ENCODE data around the gene C22orf39.

The C22orf39 gene, protein sequence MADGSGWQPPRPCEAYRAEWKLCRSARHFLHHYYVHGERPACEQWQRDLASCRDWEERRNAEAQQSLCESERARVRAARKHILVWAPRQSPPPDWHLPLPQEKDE

DNA sequence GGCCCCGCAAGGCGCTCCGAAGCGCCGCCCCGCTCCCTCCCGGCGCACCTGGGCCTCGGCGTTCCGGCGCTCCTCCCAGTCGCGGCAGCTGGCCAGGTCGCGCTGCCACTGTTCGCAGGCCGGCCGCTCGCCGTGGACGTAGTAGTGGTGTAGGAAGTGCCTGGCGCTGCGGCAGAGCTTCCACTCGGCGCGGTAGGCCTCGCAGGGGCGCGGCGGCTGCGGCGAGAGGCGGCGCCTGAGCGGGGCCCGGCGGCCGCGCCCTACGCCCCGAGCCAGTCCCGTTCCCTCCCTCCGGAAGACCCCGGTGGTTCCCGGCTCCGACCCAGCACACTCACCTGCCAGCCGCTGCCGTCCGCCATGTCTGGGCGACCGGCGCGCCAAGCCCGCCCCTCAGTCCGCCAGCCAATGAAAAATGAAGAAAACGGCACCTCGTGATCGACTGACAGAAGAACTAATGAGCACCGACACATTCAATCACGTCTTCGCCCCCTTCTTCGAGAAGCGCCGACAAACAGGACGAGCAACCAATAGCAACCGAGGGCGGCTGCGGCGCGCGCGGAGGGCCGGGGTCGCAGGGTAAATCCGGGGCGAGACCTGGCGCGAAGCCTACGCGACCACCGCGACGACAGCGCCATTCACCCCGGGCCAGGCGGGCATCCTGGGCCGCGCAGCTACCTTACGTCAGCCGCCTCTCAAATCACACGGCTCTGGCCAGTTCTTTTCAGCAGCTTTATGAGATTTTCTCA, at the start of gene C22orf39:
TSS of gene C22orf39 (minus strand) at position 382 of the 746 bp plus-strand sequence. CDS start at position 359, 23 bp downstream.
- DNase-seq = peak; percentile 73

DNA sequence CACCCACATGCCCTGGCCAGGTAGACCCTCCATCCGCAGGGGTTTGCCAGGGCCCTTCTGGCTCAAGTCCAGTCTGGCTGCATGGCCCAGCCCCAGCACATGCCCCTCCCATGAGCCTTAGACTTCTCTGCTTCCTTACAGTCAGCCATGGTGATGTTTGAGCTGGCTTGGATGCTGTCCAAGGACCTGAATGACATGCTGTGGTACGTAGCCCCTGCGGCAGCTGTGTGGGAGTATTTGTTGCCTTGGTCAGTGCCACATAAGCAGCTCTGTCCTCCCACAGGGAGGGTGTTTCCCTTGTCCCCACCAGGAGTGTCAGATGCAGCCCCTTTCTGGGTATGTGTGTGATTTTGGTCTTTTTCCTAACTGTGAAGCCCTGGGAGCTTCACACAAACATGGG, 49.7 kb upstream of the C22orf39 start:
- no peak for DNase-seq

DNA sequence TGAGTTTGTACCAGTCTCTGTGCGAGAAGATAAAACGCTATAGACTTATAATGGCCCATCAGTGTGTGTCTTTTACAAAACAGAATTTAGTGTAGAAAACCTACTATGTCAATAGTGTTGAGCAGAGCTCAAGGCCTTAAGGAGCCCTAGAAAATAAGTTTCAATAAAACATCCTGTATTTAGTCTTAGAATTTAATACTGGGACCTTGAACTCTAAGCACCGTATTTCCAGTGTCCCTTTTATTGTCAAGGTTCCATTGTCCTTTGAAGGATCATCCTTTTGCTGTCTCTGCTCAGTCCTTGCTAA, 48.8 kb upstream of the C22orf39 start:
- no peak for DNase-seq

DNA sequence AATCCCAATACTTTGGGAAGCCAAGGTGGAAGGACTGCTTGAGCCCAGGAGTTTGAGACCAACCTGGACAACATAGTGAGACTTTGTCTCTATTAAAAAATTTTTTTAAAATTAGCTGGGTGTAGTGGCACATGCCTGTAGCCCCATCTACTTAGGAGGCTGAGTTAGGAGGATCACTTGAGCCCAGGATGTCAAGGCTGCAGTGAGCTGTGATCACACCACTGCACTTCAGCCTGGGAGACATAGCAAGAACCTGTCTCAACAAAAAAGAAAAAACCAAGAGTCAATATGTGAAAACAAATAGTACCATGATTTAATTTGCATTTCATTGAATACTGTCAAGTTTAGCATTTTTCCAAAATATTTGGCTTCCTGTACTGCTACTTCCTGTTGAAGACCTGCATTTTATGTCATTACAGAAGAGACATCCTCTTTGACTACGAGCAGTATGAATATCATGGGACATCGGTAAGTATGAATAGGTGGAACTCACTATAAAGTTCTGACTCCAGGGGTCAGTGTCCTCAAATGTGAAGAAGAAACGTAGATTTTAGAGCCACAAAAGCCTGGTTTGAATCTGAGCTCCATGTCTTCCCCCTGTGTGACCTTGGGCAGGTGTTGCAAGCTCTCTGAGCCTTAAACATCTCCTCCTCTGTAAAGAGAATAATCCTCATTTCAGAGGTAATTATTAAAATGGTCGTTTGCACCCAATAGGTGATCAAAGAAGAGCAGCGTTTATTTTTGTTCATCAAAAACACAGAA, 48.2 kb upstream of the C22orf39 start:
- DNase-seq = no peak

DNA sequence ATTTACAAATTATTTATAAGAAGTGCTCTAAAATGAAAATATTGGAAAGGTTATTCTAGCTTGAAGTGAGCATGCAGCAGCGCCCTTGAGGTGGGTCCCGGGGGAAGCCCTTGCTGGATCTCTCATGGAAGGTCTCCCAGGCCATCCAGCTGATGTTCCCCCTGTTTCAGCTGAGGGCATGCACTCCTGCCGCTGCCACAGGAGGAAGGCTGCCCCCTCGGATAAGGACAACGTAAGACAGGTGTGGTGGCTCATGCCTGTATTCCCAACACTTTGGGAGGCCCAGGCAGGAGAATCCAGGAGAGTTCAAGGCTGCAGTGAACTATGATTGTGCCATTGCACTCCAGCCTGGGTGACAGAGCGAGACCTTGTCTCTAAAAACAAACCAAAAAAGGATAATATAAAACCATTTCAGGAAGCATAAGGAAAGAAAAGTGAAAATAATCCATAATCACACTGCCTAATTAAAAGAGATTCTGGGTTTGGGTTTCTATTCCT, 47.2 kb upstream of the C22orf39 start:
- DNase-seq = no peak

DNA sequence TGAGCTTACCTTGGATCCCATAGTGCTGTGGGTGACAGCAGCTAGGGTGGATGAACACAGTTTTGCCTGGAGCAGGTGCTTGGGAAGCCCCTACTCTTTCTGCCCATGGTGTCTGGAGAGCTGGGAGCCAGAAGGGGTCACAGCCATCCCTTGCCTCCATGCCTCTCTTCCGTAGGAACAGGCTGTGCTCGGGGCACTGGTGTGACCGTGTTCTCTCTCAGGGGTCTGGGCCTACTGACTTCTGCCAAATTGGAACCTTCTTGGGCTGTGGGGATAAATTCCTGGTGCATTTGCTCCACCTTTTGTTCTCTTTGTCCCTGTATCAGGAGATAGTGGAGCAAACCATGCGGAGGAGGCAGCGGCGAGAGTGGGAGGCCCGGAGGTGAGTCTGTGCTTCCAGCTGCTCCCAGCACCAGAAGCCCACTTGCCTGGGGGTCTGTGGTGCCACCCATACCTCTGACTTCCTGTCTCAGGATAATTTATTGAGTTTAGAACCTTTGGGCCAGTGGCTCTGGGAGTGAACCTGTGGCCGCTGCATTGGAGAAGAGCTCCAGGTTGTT, 46.6 kb upstream of the C22orf39 start:
- DNase-seq = no peak

DNA sequence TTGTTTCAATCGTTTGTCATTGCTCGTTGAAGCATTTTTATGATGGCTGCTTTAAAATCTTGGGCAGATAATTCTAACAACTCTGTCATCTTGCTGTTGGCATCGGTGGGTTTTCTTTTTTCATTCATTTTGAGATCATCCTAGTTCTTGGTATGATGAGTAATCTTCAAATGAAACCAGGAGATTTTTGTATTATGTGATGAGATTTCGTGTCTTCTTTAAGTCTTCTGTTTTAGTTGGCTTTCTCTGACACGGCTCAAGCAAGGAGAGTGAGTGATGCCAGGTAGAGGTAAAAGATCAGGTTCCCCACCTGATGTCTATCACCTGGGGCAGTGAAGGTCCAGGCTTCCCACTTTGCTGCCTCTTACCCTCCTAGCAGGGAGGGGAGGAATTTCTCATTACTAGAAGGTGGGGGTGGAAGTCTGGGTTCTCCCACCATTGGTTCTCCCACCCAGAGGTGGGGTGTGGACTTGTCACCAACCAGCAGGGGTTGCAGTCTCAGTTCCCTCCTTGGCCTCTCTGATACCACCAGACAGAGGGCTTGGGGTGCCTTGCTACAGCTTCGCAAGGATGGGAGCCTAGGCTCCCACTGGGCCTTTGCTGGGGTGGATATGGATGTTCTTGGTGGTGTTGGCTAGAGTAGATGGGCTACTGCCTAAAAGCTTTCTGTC, 45.1 kb upstream of the C22orf39 start:
- no peak for DNase-seq

DNA sequence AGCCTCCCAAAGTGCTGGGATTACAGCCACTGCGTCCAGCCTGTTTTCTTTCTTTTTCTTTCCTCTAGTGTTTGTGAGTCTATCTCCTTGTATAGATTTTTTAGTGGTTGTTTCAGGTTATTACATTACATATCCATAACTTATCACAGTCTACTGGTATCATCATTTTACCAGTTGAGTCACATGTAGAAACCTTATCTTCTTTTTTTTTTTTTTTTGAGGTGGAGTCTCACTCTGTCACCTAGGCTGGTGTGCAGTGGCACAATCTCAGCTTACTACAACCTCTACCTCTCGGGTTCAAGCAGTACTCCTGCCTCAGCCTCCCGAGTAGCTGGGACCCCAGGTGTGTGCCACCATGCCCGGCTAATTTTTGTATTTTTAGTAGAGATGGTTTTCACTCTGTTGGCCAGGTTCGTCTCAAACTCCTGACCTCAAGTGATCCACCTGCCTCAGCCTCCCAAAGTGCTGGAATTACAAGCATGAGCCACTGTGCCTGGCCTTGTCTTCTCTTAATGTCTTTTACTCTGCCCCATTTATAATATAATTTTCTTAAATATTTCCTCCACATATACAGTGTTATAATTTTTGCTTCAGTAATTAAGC, 43.2 kb upstream of the C22orf39 start:
- DNase-seq = no peak

DNA sequence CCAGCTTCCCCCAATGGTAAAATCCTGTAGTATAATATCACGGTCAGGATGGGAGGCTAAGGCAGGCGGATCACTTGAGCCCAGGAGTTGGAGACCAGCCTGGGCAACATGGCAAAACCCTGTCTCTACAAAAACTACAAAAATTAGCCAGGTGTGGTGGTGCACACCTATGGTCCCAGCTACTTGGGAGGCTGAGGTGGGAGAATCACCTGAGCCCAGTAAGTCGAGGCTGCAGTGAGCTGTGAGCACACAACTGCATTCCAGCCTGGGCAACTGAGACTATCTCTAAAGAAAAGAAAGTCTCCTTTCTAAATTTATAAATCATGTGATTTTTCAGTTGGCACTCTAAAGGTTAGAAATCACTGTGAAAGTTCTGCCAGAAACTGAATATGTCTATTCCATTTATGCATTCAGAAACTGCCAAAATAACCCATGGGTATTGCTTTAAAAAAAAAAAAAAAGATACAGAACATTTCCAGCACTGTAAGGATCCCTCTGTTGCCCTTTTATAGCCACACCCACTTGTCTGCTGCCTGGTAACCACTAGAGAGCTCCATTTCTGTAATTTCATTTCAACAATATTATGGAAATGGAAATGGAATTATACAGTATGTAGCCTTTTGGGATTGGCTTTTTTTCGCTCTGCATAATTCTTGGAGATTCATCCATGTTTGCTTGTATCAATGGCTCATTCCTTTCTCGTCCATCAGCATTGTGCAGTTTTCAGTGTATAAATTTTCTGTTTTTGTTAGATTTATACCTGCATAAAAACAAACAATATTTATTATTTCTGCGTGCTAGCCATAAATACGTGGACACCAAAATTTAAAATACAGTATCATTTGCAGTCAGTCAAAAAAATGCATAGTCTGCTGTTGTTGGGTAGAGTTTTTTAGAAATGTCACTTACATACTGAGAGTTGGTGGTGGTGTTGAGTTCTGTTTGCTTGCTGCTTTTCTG, 41.7 kb upstream of the C22orf39 start:
- no peak for DNase-seq

DNA sequence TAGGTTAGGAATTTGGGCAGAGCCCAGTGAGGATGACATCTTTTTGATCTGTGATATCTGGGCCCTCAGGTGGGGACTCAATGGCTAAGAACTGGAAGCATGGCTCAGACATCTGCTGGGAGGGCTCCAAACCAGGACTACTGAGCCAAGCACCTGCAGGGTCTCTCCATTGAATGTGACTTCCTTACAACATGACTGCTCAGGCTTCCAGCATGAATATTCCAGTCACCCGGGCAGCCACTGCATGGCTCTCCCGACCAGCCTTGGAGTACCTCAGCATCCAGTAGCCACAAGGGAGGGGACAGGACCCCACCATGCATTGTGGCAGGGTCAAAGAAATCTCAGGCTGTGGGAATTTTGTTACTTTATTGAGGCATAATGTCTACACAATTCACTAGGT, 40.8 kb upstream of the C22orf39 start:
- no peak for DNase-seq

DNA sequence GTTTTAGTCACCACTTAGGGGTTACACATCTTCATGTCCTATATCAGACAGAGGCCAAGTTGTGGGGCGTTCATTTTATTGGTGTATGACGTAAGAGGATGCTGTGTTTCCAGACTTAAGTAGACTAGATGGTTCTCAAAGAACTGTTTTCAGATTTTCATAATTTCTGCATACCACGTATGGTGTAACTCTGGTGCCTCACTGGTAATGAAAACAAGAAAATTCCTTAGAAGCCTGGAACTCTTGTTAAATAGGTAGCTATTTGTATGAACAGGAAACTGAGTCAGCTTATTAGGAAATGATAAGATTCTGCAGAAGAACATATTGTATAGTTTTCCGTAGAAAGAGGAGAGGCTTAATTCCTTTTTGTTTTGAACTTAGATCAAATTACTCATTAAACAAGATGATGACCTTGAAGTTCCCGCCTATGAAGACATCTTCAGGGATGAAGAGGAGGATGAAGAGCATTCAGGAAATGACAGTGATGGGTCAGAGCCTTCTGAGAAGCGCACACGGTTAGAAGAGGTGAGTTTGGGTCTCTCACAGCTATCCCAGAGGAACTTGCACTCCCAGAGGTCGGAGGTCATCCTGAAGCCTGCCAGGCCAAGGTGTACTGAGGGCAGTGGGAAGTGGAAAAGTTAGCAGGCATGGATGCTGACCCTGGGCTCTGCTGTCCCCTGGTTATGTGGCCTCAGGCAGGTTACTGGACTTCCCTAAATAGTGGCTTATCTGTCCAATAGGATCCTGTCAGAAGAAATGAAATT, 36.2 kb upstream of the C22orf39 start:
- no peak for DNase-seq

DNA sequence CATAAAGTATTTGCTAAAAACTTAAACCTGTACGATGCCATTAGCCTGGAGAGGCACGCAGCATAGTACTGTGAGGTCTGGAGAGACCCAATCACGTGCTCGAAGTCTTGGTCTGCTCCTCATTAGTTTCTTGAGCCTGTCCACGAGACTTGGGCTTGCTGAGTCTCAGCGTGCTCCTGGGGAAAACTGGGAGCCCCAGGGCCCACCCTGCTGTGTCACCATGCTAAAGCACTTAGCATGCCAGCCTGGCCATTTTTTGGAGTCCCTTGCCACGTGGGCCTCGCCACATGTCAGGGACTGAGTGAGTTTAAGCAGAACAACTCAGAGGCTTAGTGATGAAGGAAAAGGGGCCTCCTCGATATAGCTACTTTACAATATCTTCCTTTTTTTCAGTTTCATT, 34.8 kb upstream of the C22orf39 start:
- no peak for DNase-seq

DNA sequence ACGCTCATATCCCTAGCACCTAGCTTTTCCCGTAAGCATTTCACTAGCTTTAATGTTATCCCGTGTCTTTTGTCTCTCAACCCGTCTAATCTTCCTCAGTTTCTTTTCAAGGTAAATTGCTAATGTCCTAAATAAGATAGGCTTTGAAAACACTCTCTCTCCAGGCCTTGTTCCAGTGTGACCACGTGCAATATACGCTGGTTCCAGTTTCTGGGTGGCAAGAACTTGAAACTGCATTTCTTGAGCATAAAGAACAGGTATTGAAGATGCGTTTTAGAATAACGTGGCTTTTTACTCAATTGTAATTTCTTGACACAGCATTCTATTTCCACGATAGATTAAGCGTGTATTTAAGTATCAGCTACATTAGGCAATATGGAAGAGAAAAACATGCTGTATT, 33.3 kb upstream of the C22orf39 start:
- no peak for DNase-seq

DNA sequence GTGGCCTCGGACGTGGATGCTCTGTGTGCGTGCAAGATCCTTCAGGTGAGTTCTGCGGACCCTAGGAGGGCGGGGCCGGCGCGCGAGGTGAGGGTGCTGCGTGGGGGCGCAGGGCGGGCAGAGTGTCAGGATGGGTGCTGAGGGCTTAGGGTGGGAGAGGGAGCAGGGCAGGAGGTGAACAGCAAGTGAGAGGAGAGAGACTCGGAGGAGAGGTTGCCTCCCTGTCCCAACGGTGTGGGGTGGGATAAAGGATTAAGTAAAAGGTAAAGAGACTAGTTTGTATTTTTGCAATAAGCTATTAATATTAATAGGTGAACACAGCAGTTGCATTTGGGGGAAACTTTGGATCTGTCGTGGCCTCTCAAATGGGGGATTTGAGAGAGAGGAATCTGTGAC, 32.7 kb upstream of the C22orf39 start:
- no peak for DNase-seq

DNA sequence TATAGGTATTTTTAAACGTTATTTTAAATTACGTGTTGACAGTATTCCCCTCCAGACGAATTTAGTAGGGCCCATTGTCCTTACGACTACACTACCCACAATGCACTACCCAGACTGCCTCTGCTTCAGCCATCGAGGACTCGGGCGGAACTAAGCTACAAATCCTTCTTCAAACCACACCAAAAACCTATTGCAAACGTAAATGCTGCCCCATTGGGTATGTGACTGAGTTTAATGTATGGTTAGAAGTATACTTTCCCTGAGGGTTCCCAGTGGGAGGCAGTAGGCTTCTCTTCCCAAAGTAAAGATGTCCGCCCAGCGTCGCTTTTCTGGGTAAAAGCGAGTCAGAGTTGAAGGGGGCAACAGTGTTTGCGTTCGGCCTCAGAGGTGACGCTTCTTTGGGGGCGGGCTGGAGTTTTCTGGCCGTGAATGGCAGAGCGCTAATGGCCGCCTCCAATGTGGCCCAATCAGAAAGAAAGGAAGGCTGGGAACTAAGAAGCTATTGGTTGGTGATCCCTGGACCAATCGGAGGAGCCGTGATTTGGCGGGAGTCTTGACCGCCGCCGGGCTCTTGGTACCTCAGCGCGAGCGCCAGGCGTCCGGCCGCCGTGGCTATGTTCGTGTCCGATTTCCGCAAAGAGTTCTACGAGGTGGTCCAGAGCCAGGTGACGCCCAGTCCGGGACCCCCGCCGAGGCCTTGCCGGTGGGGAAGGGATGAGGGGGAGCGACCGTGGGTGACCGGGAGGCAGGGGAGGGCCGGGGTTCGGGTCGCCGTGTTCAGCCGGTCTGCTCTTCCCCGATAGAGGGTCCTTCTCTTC, 32.1 kb upstream of the C22orf39 start, which contains the start of gene CDC45:
TSS of gene CDC45 (plus strand) at position 566 of the 818 bp plus-strand sequence. CDS start at position 615, 49 bp downstream.
- DNase-seq = peak; percentile 83

DNA sequence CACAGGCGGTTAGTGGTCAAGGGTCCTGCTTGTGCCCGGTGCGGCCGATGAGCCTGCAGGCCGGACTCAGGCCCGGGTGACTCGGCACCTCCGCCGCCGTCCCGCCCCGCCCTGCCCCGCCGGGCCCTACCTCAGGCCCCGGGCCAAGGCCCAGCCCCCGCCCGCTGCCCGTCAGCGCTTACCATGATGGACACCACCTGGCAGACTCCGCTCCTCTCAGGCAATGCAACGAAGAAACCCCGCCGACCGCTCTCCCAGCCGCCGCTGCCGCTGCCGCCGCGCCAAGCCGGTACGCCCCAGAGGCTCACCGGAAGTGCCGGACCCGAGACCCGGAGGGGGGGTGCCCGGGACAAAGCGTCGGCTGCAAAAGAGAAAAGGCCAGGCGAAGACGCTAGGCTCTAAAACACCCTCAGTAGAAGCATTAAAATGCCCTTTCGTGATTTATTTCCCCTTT, 31.4 kb upstream of the C22orf39 start, which contains the start of gene UFD1:
TSS of gene UFD1 (minus strand) at position 293 of the 454 bp plus-strand sequence. CDS start at position 185, 108 bp downstream.
- no peak for DNase-seq

DNA sequence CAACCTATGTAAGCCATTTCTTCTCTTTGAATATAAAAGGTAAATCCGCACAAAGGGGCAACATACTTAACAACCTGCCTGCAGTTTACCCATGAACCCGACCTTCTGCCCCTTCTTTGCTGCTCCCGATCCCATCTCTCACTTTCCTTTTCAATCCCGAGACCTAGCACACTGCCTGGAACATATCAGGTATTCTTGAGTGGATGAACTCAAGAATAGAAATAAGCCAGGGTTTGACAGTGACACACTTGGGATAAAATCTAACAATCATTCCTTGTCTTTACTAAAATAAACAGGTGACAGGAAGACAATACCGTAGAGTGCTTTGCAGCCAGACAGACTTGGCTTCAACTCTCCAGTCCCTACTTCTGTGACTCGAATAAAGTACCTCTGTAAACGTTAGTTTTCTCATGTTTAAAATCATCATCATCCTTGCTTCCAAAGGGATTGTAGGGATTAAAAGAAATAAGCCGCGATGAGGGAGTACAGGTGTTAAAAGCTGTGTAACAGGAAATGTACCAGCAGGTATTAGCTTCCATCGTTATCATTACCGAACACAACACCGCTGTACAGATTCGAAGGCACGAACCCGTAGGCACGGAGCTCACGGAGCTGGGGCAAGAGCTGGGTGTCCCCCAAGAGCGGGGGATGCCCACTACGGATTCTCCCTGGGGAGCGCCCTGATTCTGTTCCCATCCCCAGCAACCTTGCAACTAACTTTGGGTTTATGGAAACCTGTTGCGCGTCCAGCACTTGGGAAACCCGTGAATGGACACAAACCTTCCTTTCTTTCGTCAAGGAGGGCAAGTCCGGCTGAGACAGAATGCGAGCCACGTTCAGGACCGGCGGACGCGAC, 30.8 kb upstream of the C22orf39 start:
- DNase-seq = no peak

DNA sequence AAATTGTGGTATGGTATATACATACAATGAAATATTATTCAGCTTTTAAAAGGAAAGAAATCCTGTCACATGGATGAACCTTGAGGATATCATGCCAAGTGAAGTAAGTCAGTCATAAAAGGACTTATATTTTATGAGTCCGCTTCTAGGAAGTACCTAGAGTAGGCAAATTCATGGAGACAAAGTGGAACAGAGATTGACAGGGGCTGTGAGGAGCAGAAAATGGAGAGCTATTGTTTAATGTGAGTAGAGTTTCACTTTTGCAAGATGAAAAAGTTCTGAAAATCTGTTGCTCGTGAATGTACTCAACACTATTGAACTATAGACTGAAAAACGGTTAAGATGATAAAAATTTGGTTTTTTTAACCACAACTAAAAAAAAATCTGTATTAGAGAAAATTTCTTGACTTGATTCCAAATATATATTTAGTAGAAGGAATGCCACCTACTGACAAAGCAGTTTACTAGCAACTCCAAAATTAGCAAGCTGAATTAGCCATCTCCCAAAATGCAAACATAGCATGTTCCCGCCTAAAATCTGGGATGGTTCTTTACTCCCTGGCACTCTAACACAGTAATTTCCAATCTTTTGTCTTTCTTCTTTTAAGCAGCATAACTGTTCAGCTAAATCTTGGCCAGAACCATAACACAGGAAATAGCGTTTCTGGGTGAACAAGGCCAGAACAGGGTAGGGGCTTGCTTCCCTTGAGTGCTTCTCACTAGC, 30.0 kb upstream of the C22orf39 start:
- DNase-seq = no peak
